Measurements from ENCODE around the gene CIB4.

Gene CIB4

DNA sequence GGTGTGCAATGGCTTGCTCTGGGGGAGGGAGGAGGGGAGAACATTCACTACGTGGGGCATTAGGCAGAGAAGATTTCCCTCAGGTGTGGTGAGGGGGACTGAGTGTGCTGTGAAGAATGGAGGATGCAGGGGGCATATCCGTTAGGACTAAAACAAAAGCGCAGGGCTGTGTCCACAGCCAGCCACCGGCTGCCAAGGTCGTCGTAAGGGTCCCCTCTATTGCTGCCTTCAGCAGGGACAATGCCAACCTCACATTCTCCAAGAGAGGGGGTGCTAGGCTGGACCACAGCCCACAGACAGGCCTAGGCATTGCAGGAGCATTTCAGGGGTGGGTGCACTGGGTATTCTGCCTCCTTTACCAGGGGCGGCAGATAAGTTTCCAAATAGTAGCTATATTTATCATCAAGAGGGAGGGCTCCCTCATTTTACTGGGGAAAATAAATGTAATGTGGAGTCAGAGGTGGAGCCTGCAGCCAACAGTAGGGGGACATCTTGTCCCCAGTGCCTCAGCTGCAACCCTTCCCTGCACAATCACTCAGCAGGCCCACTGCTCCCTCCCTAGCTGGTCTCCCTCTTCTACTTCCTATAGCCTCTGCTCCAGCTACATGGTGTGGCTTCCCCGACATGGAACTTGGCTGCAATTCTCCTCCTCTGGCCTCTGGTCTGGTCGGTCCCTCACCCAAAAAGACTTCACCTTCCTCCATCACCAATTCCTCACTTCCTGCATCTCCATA is 88.4 kb downstream of the CIB4 start:
- H3K4me3 ChIP-seq (ENCODE audit: low read depth, low read length) = no peak overlapping the region
- TF ChIP-seq CTCF (IDR thresholded peaks at IDR 0.05; ENCODE audit: borderline replicate concordance, insufficient read depth, low read depth, low read length) = no peak

GRCh38 chr2:26550276-26551015 is 90.7 kb downstream of the CIB4 start:
- no peak overlapping the region for H3K4me3 ChIP-seq (ENCODE audit: low read depth, low read length)
- TF ChIP-seq CTCF (IDR thresholded peaks at IDR 0.05; ENCODE audit: borderline replicate concordance, insufficient read depth, low read depth, low read length) = no peak

DNA sequence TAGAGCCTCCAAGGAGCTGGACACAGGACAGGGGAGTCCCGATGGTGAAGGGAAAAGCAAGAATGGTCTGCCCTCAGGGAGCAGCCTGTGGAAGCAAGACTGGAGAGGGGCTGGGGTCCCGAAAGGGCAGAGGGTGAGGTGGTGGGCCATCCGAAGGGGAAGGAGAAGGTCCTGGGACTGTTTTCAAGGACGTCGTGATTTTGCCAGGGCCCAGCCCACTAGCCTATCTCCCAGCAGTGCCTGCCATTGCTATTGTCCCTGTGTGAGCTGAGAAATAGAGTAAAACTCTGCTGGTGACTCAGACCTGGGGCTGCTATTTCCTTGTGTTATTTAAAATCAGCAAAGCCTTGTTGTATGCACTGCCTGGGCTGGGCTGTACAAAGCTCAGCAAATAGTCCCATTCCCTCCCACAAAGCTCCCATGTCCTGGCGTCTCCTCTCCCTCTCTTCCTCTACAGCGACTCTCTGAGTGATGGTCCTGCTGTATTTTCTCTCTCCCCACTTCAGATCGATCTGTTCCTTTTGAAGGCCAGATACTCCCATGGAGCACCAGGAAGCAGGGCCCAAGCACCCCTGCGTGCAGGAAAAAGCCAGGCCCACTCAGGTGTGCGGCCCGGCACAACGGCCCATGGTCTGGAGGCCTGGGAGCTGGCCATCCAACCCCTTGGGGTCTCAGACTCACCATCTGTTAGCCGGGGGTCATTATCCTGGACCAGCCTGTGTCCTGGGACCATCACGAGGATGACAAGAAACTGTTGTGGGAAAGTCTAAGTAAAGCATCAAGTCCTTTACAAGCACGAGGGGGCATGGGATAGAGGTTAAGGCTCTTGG is 98.3 kb downstream of the CIB4 start:
- TF ChIP-seq CTCF (IDR thresholded peaks at IDR 0.05; ENCODE audit: borderline replicate concordance, insufficient read depth, low read depth, low read length) = no peak
- H3K4me3 ChIP-seq (ENCODE audit: low read depth, low read length) = no peak overlapping the region

- no peak for TF ChIP-seq CTCF (IDR thresholded peaks at IDR 0.05; ENCODE audit: borderline replicate concordance, insufficient read depth, low read depth, low read length)
- H3K4me3 ChIP-seq (ENCODE audit: low read depth, low read length) = no peak overlapping the region
Observed at GRCh38 chr2:26542194-26542455, 99.0 kb downstream of the CIB4 start.

- H3K4me3 ChIP-seq (ENCODE audit: low read depth, low read length) = no peak overlapping the region
- TF ChIP-seq CTCF (IDR thresholded peaks at IDR 0.05; ENCODE audit: borderline replicate concordance, insufficient read depth, low read depth, low read length) = no peak
Observed at GRCh38 chr2:26541401-26542193, 99.6 kb downstream of the CIB4 start.

GRCh38 chr2:26540961-26541360 is 100.2 kb downstream of the CIB4 start:
- no peak overlapping the region for H3K4me3 ChIP-seq (ENCODE audit: low read depth, low read length)
- no peak for TF ChIP-seq CTCF (IDR thresholded peaks at IDR 0.05; ENCODE audit: borderline replicate concordance, insufficient read depth, low read depth, low read length)

Data from GM12875 (cell line).